ENCODE data around the gene ATP8B3.

ATP8B3 gene

GRCh38 chr19:1853295-1854038, 41.4 kb upstream of the ATP8B3 start:
- POLR2A ChIA-PET = no interaction called here
- no peak overlapping the region for H3K27ac ChIP-seq (ENCODE audit: extremely low read depth, low read depth, low read length)
- TF ChIP-seq ZNF449 (tag by site-specific recombination; IDR thresholded peaks at IDR 0.05) (0 out of 2 replicates have a peak, but pooled peaks have one; percentile 53), ZBTB26 (tag by site-specific recombination; optimal IDR thresholded peaks at IDR 0.05) (no peak), IKZF3 (tag by site-specific recombination; IDR thresholded peaks at IDR 0.05) (peak; percentile 38), HIC1 (tag by site-specific recombination; IDR thresholded peaks at IDR 0.05) (peak; percentile 60; the same call in 1 of the 2 replicates), ZNF610 (tag by site-specific recombination; IDR thresholded peaks at IDR 0.05; ENCODE audit: borderline replicate concordance) (peak; percentile 42; the same call in 1 of the 2 replicates), GLIS1 (tag by site-specific recombination; IDR thresholded peaks at IDR 0.05) (peak; percentile 64), KLF8 (tag by site-specific recombination; IDR thresholded peaks at IDR 0.05) (peak; percentile 57; the same call in 1 of the 2 replicates), ZNF560 (tag by site-specific recombination; IDR thresholded peaks at IDR 0.05; ENCODE audit: borderline replicate concordance) (no peak), ZNF341 (tag by site-specific recombination; IDR thresholded peaks at IDR 0.05; ENCODE audit: low read depth) (peak; percentile 86), PRDM2 (tag by site-specific recombination; IDR thresholded peaks at IDR 0.05; ENCODE audit: borderline replicate concordance) (no peak), ZBTB48 (tag by site-specific recombination; IDR thresholded peaks at IDR 0.05) (peak; percentile 88), ZFP41 (tag by site-specific recombination; IDR thresholded peaks at IDR 0.05; ENCODE audit: borderline replicate concordance) (no peak), ZNF692 (tag by site-specific recombination; IDR thresholded peaks at IDR 0.05) (0 out of 2 replicates have a peak, but pooled peaks have one; percentile 56), ZFHX2 (tag by site-specific recombination; conservative IDR thresholded peaks at IDR 0.05) (peak; percentile 30; the same call in 1 of the 2 replicates), KLF16 (tag by site-specific recombination; IDR thresholded peaks at IDR 0.05) (peak; percentile 30; the same call in 1 of the 2 replicates), ZNF324 (tag by site-specific recombination; IDR thresholded peaks at IDR 0.05) (peak; percentile 81), SP3 (tag by site-specific recombination; IDR thresholded peaks at IDR 0.05) (peak; percentile 46), ZEB2 (tag by site-specific recombination; IDR thresholded peaks at IDR 0.05) (0 out of 2 replicates have a peak, but pooled peaks have one; percentile 34), ZBTB7A (tag by site-specific recombination; IDR thresholded peaks at IDR 0.05; ENCODE audit: low read depth) (no peak), ZSCAN23 (tag by site-specific recombination; IDR thresholded peaks at IDR 0.05) (peak; percentile 44), ZBTB10 (tag by site-specific recombination; IDR thresholded peaks at IDR 0.05) (peak; percentile 22; the same call in 1 of the 2 replicates)

More at GRCh38 chr19:1853295-1854038, 41.4 kb upstream of the ATP8B3 start:
- no peak overlapping the region for H3K4me3 ChIP-seq (ENCODE audit: low read depth, low read length)
- CTCF ChIA-PET = interaction anchor here (0.6 to 3.3 kb wide), 9 partner anchors 12 to 384 kb away, joined by 3 to 13 read pairs (median 4); no protein-coding TSS in a partner anchor
- no peaks in the 10 kb centered on the region for H3K9me3 ChIP-seq (ENCODE audit: control insufficient read depth, insufficient read depth, low read depth, low read length)
- H3K36me3 ChIP-seq (ENCODE audit: control insufficient read depth in 2 of 2, insufficient read depth in 1 of 2, low read length in 2 of 2) = no peaks in the 10 kb centered on the region
- peaks cover 3% of the 10 kb centered on the region; the same call in 1 of the 2 replicates for H3K4me1 ChIP-seq (ENCODE audit: control insufficient read depth, insufficient read depth, low read length)

Measured in HEK293 (cell line).